HEK293T (cell line): ENCODE measurements around the gene MIEF2.

ENCODE experiments used
- HDGF ChIP-seq: fragments of 450-650 bp; IDR thresholded peaks from 2 replicates; pipeline ENCODE4 v1.6.1; 2017; ENCODE audit warnings: antibody characterized with exemption, borderline replicate concordance
- TARDBP ChIP-seq: fragments of 450-650 bp; IDR thresholded peaks from 2 replicates; pipeline ENCODE4 v1.6.1; 2016

- TF ChIP-seq TARDBP (no peak), HDGF (no peak)
Measured at GRCh38 chr17:18218756-18219415, 41.6 kb upstream of the MIEF2 start.
